ENCODE measurements around the gene PCDHB6. TPM values are rescaled to one million over a fixed set of nuclear protein-coding genes. Genes with fewer than 3 reads are reported as not detected.
"Not testable (repeated sequence)": the region's sequence is repeated elsewhere in the genome, so short reads cannot be mapped to it uniquely, and the experiment has no call there.

The PCDHB6 gene
- total RNA-seq, 2 experiments from 2014 or later = not detected

DNA sequence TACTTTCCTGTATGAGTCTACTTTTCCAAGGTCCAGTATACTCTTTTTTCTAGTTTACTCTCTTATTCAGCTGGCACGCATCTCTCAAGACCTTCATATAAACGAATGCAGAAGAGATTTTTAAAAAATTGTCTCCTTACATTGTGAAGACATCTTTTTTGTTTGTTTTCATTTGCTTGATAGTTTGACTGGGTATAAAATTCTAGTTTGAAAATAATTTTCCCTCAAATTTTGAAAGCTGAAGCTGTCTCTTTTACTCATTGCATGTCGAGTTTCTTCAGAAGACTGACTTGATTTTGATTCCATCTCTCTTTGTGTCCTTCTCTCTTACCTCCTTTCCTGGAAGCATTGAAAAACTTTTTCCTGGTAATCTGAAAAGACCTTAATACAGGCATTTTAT is 46.5 kb downstream of the PCDHB6 start:
- CTCF ChIA-PET = interaction anchor here (1.5 kb wide), 1 partner anchor 10 kb away, joined by 3 read pairs; the partner anchor contains the start of gene PCDHB9
- H3K9me3 Mint-ChIP-seq = peaks cover 13% of the 10 kb centered on the region
- H3K36me3 Mint-ChIP-seq (ENCODE audit: low read depth) = peaks cover 11% of the 10 kb centered on the region

GRCh38 chr5:141199359-141200235 is 49.7 kb downstream of the PCDHB6 start, which contains the start of gene PCDHB11:
Gene PCDHB11 (plus strand): TSS chr5:141199627. CDS start chr5:141199775, 148 bp downstream.
- peaks cover 71% of the 10 kb centered on the region for H3K27me3 Mint-ChIP-seq
- intact Hi-C loops (cut with DNase I, micrococcal nuclease) = loop anchor here in 1 of 2 experiments (10.0 kb wide), 1 partner anchor 355 kb away; no protein-coding TSS in a partner anchor
- no peak within 1 kb of the TSS for H3K27ac ChIP-seq (ENCODE audit: low read depth in 1 of 2, low read length in 2 of 2)
- no peaks in the 10 kb centered on the region for H3K36me3 Mint-ChIP-seq (ENCODE audit: low read depth)
- no peak within 1 kb of the TSS for H3K4me3 Mint-ChIP-seq
- ATAC-seq (ENCODE audit: poor library complexity) (no peak), DNase-seq (peak in 1 of 14 experiments; percentile 3)
- ChIA-PET CTCF (no interaction called here), POLR2A (no interaction called here)
- no peak within 1 kb of the TSS for H3K27ac Mint-ChIP-seq
- H3K4me1 ChIP-seq (ENCODE audit: insufficient read depth, low read length) = no peaks in the 10 kb centered on the region
- H3K27me3 ChIP-seq (ENCODE audit: control insufficient read depth in 1 of 2, insufficient read depth in 2 of 2, low read length in 2 of 2) = peaks cover 18 to 19% of the 10 kb centered on the region in 2 experiments
- H3K36me3 ChIP-seq (ENCODE audit: insufficient read depth, low read length) = no peaks in the 10 kb centered on the region
- no peak for TF ChIP-seq CTCF (IDR thresholded peaks at IDR 0.05)
- H3K9me3 Mint-ChIP-seq = peaks cover 15% of the 10 kb centered on the region
- H3K9me3 ChIP-seq (ENCODE audit: control insufficient read depth in 1 of 2, insufficient read depth in 1 of 2, low read length in 2 of 2) = peaks cover 25 to 27% of the 10 kb centered on the region in 2 experiments
- H3K4me3 ChIP-seq (ENCODE audit: low read length) = no peak within 1 kb of the TSS
- H3K4me1 Mint-ChIP-seq (ENCODE audit: low read depth) = no peaks in the 10 kb centered on the region

More for the DNA sequence above, 46.5 kb downstream of the PCDHB6 start:
- Histone ChIP-seq H3K4me3 (ENCODE audit: low read length) (no peak overlapping the region), H3K27me3 (ENCODE audit: control insufficient read depth in 1 of 2, insufficient read depth in 2 of 2, low read length in 2 of 2) (peaks cover 16 to 25% of the 10 kb centered on the region in 2 experiments), H3K27ac (ENCODE audit: low read depth in 1 of 2, low read length in 2 of 2) (no peak overlapping the region), H3K4me1 (ENCODE audit: insufficient read depth, low read length) (no peaks in the 10 kb centered on the region), H3K9me3 (ENCODE audit: control insufficient read depth in 1 of 2, insufficient read depth in 1 of 2, low read length in 2 of 2) (peaks cover 9 to 33% of the 10 kb centered on the region in 2 experiments), H3K36me3 (ENCODE audit: insufficient read depth, low read length) (no peaks in the 10 kb centered on the region)
- Mint-ChIP-seq H3K4me3 (no peak overlapping the region), H3K4me1 (ENCODE audit: low read depth) (no peaks in the 10 kb centered on the region), H3K27ac (no peak overlapping the region), H3K27me3 (peaks cover 80% of the 10 kb centered on the region)
- POLR2A ChIA-PET = no interaction called here
- TF ChIP-seq CTCF (IDR thresholded peaks at IDR 0.05) = no peak
- DNase-seq (no peak), ATAC-seq (ENCODE audit: poor library complexity) (no peak)
- intact Hi-C loops (cut with DNase I, micrococcal nuclease) = loop anchor here in 1 of 2 experiments (10.0 kb wide), 1 partner anchor 358 kb away; no protein-coding TSS in a partner anchor

DNA sequence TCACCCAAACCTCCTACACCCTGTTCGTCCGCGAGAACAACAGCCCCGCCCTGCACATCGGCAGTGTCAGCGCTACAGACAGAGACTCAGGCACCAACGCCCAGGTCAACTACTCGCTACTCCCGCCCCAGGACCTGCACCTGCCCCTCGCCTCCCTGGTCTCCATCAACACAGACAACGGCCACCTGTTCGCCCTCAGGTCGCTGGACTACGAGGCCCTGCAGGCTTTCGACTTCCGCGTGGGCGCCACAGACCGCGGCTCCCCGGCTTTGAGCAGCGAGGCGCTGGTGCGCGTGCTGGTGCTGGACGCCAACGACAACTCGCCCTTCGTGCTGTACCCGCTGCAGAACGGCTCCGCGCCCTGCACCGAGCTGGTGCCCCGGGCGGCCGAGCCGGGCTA is 51.3 kb downstream of the PCDHB6 start:
- CTCF ChIA-PET; H3K36me3 ChIP-seq (ENCODE audit: insufficient read depth, low read length); DNase-seq; intact Hi-C loops (cut with DNase I, micrococcal nuclease); H3K27ac Mint-ChIP-seq; H3K4me3 Mint-ChIP-seq; H3K4me1 Mint-ChIP-seq (ENCODE audit: low read depth); POLR2A ChIA-PET; ATAC-seq (ENCODE audit: poor library complexity); H3K36me3 Mint-ChIP-seq (ENCODE audit: low read depth); H3K4me1 ChIP-seq (ENCODE audit: insufficient read depth, low read length); H3K4me3 ChIP-seq (ENCODE audit: low read length); H3K27ac ChIP-seq (ENCODE audit: low read depth in 1 of 2, low read length in 2 of 2): not testable (repeated sequence)
- Histone ChIP-seq H3K27me3 (ENCODE audit: control insufficient read depth in 1 of 2, insufficient read depth in 2 of 2, low read length in 2 of 2) (peaks cover 15 to 19% of the 10 kb centered on the region in 2 experiments), H3K9me3 (ENCODE audit: control insufficient read depth in 1 of 2, insufficient read depth in 1 of 2, low read length in 2 of 2) (peaks cover 19 to 23% of the 10 kb centered on the region in 2 experiments)
- Mint-ChIP-seq H3K9me3 (peaks cover 14% of the 10 kb centered on the region), H3K27me3 (peaks cover 76% of the 10 kb centered on the region)

DNA sequence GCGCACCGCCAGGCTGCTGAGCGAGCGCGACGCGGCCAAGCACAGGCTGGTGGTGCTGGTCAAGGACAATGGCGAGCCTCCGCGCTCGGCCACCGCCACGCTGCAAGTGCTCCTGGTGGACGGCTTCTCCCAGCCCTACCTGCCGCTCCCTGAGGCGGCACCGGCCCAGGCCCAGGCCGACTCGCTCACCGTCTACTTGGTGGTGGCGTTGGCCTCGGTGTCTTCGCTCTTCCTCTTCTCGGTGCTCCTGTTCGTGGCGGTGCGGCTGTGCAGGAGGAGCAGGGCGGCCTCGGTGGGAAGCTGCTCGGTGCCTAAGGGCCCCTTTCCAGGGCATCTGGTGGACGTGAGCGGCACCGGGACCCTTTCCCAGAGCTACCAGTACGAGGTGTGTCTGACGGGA is 51.8 kb downstream of the PCDHB6 start:
- H3K27ac ChIP-seq (ENCODE audit: low read depth in 1 of 2, low read length in 2 of 2); H3K4me1 Mint-ChIP-seq (ENCODE audit: low read depth); H3K36me3 ChIP-seq (ENCODE audit: insufficient read depth, low read length); H3K27ac Mint-ChIP-seq; H3K4me3 Mint-ChIP-seq; H3K36me3 Mint-ChIP-seq (ENCODE audit: low read depth); H3K9me3 Mint-ChIP-seq; ATAC-seq (ENCODE audit: poor library complexity); CTCF ChIA-PET; H3K4me3 ChIP-seq (ENCODE audit: low read length); H3K4me1 ChIP-seq (ENCODE audit: insufficient read depth, low read length); DNase-seq; intact Hi-C loops (cut with DNase I, micrococcal nuclease); POLR2A ChIA-PET: not testable (repeated sequence)
- Histone ChIP-seq H3K9me3 (ENCODE audit: control insufficient read depth in 1 of 2, insufficient read depth in 1 of 2, low read length in 2 of 2) (peaks cover 13 to 23% of the 10 kb centered on the region in 2 experiments), H3K27me3 (ENCODE audit: control insufficient read depth in 1 of 2, insufficient read depth in 2 of 2, low read length in 2 of 2) (peaks cover 15 to 21% of the 10 kb centered on the region in 2 experiments)
- peaks cover 76% of the 10 kb centered on the region for H3K27me3 Mint-ChIP-seq

All from CD4-positive, alpha-beta T cell (primary cell).